ENCODE results near the gene LSM3.

The LSM3 gene

GRCh38 chr3:14132689-14133088, 45.9 kb upstream of the LSM3 start:
- in situ Hi-C loops (cut with MboI; ENCODE audit: low pct_unique_long_range_greater_than_20kb, low sequenced_read_pairs, unreplicated experiment) = no loop called here
- no peak for DNase-seq (ENCODE audit: low spot score)
- TF ChIP-seq, protein P1, sequence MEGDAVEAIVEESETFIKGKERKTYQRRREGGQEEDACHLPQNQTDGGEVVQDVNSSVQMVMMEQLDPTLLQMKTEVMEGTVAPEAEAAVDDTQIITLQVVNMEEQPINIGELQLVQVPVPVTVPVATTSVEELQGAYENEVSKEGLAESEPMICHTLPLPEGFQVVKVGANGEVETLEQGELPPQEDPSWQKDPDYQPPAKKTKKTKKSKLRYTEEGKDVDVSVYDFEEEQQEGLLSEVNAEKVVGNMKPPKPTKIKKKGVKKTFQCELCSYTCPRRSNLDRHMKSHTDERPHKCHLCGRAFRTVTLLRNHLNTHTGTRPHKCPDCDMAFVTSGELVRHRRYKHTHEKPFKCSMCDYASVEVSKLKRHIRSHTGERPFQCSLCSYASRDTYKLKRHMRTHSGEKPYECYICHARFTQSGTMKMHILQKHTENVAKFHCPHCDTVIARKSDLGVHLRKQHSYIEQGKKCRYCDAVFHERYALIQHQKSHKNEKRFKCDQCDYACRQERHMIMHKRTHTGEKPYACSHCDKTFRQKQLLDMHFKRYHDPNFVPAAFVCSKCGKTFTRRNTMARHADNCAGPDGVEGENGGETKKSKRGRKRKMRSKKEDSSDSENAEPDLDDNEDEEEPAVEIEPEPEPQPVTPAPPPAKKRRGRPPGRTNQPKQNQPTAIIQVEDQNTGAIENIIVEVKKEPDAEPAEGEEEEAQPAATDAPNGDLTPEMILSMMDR (IDR thresholded peaks at IDR 0.05; ENCODE audit: extremely low read depth, insufficient read depth, missing control alignments) = no peak

DNA sequence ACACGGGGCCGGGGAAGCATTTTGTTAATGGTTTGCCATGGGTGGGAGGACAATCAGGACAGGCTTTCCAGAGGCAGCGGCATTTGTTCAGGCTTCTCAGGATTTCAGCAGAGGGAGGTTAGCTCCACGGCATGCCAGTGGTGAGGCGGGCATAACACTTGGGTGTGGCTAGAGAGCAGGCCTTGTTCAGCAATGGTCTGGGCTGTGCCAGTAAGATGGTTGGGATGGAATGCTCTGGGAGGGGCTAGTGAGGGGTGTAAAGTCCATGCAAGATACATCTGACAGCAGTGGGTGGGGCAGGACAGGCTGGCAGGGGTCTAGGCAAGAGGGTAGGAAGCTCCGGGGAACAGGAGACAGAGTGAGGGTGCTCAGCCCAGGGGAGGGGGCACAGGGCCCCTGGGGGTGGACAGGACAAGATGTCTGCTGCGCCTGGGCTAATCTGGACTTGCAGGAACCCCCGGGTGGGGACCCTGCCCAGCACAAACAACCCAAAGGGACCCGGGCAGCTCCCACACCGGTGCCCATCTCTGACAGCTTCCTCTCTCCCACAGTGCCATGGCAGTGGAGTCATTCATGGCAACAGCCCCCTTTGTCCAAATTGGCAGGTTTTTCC, 45.3 kb upstream of the LSM3 start:
- DNase-seq (ENCODE audit: low spot score) = no peak
- TF ChIP-seq, protein P1 (IDR thresholded peaks at IDR 0.05; ENCODE audit: extremely low read depth, insufficient read depth, missing control alignments) = no peak
- in situ Hi-C loops (cut with MboI; ENCODE audit: low pct_unique_long_range_greater_than_20kb, low sequenced_read_pairs, unreplicated experiment) = no loop called here

GRCh38 chr3:14133876-14134275, 44.7 kb upstream of the LSM3 start:
- in situ Hi-C loops (cut with MboI; ENCODE audit: low pct_unique_long_range_greater_than_20kb, low sequenced_read_pairs, unreplicated experiment) = no loop called here
- TF ChIP-seq, protein P1 (IDR thresholded peaks at IDR 0.05; ENCODE audit: extremely low read depth, insufficient read depth, missing control alignments) = no peak
- no peak for DNase-seq (ENCODE audit: low spot score)

DNA sequence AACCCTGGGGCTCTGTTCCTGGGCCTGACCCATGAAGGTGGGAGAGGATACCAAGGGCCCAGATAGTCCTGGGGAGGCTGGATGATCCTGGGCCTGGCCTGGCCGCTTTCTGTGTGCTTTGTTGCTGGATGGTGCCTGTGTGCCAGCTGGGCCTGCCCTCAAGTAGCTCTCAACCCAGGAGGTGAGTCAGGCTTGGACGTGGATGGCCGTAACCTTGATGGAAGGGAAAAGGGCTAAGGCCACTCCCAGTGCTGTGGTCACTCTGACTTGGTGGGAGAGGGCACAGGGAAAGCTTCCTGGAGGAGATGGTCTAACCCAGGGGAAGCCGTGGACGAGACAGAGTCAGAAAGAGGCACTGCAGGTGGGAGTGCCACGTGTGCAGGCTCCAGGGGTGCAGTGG, 44.3 kb upstream of the LSM3 start:
- TF ChIP-seq, protein P1 (IDR thresholded peaks at IDR 0.05; ENCODE audit: extremely low read depth, insufficient read depth, missing control alignments) = no peak
- in situ Hi-C loops (cut with MboI; ENCODE audit: low pct_unique_long_range_greater_than_20kb, low sequenced_read_pairs, unreplicated experiment) = no loop called here

DNA sequence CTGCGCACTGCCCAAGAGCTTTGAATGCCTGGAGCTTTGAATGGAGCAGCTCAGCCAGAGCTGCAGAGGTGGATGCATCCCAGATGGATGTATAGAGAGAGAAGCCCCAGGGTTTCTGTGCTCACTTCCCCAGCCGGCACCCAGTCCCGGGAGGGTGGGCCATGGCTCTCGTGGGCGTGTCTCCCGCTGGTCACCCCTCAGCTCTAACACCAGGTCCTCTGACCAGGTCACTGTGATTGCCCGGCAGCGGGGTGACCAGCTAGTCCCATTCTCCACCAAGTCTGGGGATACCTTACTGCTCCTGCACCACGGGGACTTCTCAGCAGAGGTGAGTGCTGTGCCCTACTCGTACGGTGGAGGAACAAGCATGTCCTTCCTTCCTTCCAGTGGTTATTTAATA, 43.0 kb upstream of the LSM3 start:
- in situ Hi-C loops (cut with MboI; ENCODE audit: low pct_unique_long_range_greater_than_20kb, low sequenced_read_pairs, unreplicated experiment) = no loop called here
- no peak for DNase-seq (ENCODE audit: low spot score)
- TF ChIP-seq, protein P1 (IDR thresholded peaks at IDR 0.05; ENCODE audit: extremely low read depth, insufficient read depth, missing control alignments) = no peak

More for the DNA sequence above, 44.3 kb upstream of the LSM3 start:
- DNase-seq (ENCODE audit: low spot score) = no peak

DNA sequence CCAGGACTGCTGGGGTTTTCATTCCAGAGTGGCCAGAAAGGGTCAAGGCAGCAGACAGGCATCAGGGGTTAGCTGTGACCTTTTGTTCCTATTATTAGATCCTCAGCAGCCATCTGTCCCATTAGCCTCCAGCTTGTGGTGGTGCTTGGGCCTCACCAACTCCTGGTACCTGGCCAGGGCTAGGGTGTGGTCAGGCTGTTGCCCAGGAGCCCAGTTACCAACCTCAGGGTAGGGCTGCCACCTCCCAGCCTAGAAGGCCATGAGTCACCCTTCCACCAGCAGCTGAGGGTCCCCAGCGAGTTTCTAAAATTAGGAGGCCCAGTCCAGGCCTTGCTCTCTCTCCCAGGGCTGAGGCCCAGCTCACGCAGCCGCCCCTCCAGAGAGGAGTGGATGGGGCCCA, 41.6 kb upstream of the LSM3 start:
- in situ Hi-C loops (cut with MboI; ENCODE audit: low pct_unique_long_range_greater_than_20kb, low sequenced_read_pairs, unreplicated experiment) = no loop called here
- DNase-seq (ENCODE audit: low spot score) = no peak
- TF ChIP-seq, protein P1 (IDR thresholded peaks at IDR 0.05; ENCODE audit: extremely low read depth, insufficient read depth, missing control alignments) = no peak
